HG02973 (cell line): ENCODE data around the gene MTARC2.
"Not testable (repeated sequence)": the region's sequence is repeated elsewhere in the genome, so short reads cannot be mapped to it uniquely, and the experiment has no call there.

ENCODE experiments used
- ATAC-seq: cut with Tn5 transposase; IDR thresholded peaks from one replicate; pipeline ENCODE4 v1.9.1; 2021; ENCODE audit warnings: moderate library complexity; ENCODE audit not compliant: unreplicated experiment

The MTARC2 gene

GRCh38 chr1:220748089-220748934 lies at the start of gene MTARC2:
TSS of gene MTARC2 (plus strand) at chr1:220748322. CDS start at chr1:220748532, 210 bp downstream.
- peak; percentile 77 for ATAC-seq

DNA sequence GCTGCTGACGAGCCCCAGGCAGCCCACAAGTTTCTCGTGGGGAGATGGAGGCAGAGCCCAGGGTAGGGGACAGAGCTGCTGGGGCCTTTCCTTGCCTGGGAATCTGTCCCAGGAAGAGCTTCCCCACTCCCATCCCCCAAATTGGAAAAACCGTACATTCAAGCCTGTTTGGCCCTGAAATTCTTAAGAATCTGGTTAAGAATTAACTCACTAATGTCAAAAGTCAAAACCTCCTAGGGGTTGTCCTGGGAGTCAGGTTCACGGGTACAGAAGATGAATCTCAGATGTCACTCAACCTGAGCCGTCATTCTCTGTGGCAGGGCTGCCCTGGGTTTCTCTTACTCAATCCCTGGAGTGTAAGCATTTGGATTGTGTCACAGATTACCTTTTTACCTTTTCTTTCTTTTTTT lies 49.5 kb upstream of the MTARC2 start:
- ATAC-seq: no peak

DNA sequence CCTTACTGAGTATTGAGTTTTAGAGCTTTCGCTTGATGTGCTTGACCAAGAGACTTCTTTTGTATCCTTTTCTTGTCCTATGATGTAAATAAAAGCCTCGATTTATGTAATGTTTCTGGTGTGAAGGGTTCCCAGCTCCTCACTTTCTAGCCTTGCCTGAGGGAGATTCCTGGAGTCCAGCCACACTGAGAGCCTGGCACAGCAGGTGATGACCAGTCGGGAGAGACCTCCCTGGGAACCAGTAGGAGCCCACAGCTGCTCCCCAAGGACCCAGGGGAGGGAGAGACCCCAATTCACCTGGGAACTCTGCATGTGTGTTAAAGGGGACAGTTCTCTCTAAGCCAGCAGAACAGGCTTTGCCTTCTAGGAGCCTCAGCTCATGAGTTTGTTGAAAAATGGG lies 49.1 kb upstream of the MTARC2 start:
- no peak for ATAC-seq

DNA sequence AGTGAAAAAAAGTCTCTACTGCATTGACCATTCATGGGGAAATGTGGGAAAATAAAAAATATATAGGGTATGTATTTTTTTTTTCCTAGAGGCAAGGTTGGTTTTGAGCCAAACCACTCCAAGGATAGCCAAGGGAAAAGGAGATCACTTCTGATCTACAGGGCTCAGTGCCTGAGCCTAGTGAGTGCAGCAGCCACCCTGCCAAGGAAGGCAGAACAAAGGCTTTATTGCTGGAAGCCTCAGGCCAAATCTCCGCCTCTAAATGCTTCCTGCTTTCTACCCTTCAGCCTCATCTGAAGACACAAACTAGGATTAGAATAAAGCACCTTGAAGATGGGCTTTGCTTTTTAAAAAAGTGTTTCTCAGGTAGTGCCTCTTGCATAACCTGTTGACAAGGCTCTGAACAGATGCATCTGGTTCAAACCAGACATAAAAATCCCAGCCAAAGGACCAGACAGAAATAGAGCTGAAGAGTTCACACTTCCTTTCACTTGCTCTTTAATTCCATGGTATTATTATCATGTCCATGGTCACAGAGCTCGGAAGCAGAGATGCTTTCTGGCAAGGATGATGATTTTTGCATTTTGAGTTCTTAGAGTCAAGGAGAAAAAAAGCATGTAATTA lies 47.5 kb upstream of the MTARC2 start:
- ATAC-seq: no peak

DNA sequence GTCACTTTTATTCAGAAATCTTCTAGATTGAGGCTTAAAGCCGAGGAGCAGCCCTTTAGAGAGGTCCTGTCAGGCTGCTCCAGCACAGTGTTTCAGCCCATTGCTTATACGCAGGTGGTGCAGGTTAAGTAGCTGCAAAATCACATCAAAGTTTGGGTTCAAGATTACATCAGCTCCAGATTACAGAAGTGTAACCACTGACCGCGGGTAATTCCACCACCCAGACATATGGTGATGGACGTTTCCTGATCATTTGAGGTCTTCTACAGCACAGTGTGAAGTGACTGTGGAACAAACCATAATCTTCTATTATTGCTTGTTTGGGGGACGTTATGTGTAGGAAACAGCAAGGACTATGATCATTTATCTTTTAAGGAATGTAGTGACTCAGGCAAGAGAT lies 46.1 kb upstream of the MTARC2 start:
- ATAC-seq: no peak

DNA sequence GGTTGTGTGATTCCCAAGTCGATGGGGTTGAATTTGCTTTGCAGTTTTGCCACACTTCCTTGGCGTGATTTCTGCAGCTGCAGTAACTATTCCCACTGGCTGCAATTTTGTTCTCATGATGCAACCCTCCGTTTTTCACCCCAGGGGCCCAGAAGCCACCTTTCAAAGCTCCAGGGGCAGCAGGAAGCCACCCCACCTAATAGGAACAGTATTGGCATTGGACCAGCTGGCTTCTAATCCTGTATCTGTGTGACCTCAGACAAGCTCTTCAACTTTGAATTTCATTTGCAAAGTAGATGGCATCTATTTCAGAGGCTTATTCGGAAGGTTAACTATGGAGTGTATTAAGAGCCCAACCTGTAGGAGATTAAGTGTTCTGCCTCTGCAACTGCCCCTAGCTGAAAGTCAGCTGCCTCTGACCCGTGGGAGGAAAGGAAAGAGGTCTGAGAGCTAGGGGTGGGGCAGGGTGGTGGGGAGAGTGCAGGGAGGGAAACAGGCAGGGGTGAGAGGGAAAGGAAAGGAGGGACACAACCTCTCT lies 45.3 kb upstream of the MTARC2 start:
- ATAC-seq: no peak

DNA sequence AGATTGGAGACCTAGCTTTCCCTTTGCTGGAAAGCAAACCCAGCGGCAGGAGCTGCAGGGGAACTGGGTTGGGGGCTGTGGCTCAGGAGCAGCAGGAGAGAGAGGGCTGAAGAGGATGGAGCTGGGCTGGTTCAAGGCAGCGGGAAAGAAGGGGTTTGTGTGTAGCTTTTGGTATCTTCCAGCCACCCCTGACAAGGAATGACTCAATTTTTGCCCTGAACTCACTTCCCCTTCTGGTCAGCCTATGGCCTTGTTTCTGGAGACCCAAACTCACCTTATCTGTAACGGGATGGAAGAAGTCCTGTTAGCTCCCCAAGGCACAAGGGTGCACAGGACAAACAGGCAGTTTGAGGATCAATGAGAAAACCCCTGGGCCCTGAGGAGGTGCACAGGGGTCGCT lies 44.8 kb upstream of the MTARC2 start:
- ATAC-seq: no peak

GRCh38 chr1:220705782-220706181 lies 42.3 kb upstream of the MTARC2 start:
- no peak for ATAC-seq

GRCh38 chr1:220706480-220706879 lies 41.6 kb upstream of the MTARC2 start:
- no peak for ATAC-seq

DNA sequence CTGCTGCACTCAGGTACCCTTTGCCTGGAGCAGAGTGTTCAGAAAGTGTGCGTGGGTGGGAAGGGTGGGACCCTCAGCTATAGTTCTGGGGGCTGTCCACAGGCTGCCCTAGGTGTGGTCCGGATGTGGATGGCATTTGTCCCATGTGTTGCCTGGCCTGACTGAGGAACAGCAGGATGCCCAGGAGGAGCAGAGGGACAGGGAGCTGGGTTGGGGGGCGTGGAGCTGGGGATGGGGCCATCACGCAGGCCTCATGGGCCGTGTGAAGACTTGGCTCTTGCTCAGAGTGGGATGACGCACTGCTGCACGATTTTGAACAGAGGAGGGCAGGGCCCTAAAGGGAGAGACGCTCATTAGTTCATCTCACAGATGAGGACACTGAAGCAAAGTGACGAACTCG lies 41.0 kb upstream of the MTARC2 start:
- no peak for ATAC-seq

DNA sequence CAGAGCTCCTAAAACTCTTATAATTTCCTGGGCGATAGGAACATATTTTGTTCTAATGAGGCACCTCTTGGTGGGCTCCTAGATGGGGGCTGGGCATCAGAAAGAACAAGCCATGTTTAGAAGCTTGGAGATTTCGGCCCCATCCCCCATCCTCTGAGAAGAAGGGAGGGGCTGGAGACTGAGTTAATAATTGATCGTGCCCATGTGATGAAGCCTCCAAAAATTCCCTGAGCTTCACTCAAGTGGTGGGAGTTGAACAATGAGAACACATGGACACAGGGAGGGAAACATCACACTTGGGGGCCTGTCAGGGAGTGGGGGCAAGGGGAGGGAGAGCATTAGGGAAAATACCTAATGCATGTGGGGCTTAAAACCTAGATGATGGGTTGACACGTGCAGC lies 39.9 kb upstream of the MTARC2 start:
- ATAC-seq: no peak

DNA sequence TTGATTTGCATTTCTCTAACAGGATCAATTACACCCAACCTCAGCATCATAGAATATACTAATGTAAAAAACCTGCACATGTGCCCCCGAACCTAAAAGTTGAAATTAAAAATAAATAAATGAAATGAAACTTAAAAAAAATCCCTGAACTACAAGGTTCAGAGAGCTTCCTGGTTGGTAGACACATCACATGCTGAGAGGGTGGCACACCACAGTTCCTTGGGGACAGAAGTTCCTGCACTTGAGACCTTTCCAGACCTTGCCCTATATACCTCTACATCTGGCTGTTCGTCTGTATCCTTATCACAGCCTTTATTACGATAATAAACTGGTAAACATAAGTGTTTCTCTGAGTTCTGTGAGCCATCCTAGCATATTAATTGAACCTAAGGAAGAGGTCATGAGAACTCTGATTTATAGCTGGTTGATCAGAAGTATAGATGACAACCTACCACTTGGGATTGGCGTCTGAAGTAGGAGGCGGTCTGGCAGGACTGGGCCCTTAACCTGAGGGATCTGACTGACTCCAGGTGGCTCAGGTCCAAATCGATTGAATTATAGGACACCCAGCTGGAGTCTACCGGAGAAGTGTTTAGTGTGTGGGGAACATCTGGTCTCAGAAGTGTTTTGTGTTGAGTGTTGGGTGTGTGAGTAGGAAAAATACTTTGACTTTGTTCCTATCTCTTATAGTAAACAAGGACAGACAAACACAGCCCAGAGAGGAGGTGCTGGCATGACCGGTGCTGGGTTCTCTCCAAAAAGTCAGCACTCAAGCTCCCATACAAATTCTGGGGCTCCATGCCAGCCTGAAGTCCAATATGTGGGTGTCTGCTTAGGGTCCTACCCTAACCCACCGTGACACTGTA lies 39.0 kb upstream of the MTARC2 start:
- ATAC-seq: no peak

GRCh38 chr1:220710333-220710732 lies 37.8 kb upstream of the MTARC2 start:
- ATAC-seq: no peak

GRCh38 chr1:220711056-220711809 lies 36.9 kb upstream of the MTARC2 start:
- ATAC-seq: peak; percentile 81

DNA sequence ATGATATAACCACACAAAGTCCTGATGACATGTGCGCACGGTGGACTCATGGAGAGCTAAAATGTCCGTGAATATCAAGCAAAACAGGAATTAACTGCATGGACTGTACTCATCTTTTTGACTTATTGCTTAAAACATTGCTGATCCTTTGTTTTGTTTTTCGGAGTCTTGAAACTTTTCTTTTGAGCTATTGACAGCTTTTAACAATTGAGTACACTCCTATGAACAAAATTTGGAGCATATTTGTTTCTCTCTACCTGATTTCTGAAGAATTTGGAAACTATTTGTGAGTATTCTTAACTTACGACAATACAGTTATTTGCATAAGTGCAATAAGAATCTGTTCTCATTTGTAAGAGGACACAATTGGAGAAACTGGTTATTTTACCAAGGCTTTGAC lies 32.1 kb upstream of the MTARC2 start:
- ATAC-seq: not testable (repeated sequence)

DNA sequence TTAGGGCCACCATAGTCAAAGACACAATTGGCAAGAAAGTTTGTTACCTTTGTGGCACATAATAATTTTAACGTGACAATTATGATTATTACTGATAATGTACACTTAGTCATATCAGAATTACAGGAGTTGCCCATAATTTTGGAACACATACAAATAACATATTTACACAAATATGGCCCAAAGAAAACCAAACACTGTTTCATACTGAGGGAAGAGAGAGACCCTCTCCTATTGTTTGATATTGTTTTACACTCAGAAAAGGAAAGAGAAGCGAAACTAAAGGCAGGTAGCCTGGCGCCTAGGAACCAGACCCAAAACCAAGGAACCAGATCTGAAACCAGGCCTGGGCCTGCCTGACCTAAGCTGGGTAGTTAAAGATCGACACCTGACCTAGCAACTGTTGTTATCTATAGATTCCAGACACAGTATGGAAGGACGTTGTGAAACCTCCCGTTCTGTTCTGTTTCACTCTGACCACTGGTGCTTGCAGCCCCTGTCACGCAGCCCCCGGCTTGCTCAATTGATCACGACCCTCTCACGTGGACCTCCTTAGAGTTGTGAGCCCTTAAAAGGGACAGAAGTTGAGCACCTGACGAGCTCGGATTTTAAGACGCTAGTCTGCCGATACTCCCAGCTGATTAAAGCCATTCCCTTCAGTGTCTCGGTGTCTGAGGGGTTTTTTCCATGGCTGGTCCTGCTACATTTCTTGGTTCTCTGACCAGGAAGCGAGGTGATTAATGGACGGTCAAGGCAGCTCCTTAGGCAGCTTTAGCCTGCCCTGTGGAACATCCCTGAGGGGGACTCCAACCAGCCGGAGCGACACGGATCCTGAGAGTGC lies 30.1 kb upstream of the MTARC2 start:
- ATAC-seq: no peak

- not testable (repeated sequence) for ATAC-seq
These were observed 26.9 kb upstream of the MTARC2 start for GRCh38 chr1:220721266-220721665.

GRCh38 chr1:220726634-220727033 lies 21.5 kb upstream of the MTARC2 start:
- no peak for ATAC-seq

DNA sequence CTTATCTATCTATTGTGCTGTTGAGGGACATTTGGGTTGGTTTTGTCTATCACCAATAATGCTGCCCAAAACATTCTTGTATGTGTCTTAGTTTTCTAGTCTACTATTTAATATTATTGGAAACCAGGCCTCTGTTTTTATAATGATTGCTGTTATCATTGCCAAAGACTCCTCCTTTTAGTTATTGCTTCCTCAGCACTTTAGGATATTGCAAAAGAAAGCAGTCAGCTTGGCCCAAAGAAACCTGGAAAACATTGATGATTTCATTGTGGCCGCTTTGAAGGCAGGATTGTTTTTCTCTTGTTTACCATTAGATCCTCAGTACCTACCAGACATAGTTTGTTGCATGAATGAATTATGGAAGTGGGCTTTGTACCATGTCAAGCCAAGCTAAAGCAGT lies 20.6 kb upstream of the MTARC2 start:
- ATAC-seq: no peak

GRCh38 chr1:220730486-220730885 lies 17.6 kb upstream of the MTARC2 start:
- ATAC-seq: no peak
